Measurements from ENCODE around the gene NUP37.

GRCh38 chr12:102061560-102062418, 58.1 kb downstream of the NUP37 start, which contains the start of gene WASHC3:
- TF ChIP-seq CTCF (IDR thresholded peaks at IDR 0.05 in 4 of 5, conservative IDR thresholded peaks at IDR 0.05 in 1 of 5) (no peak), POLR2A (IDR thresholded peaks at IDR 0.05) (peak; percentile 74 to 78)

Data from gastrocnemius medialis (tissue), 4 donors.